HEK293 (cell line): Measurements from ENCODE around the gene STOX1.
"Not testable (repeated sequence)": the region's sequence is repeated elsewhere in the genome, so short reads cannot be mapped to it uniquely, and the experiment has no call there.

ENCODE experiments used
- PBX3 ChIP-seq: sonication (generic); formaldehyde crosslinking; IDR thresholded peaks from 2 replicates; pipeline ENCODE4 v1.8.1; 2022; ENCODE audit warnings: mild to moderate bottlenecking, moderate library complexity, missing genetic modification reagents
- REST ChIP-seq: fragments of 450-650 bp; formaldehyde crosslinking; IDR thresholded peaks from 2 replicates; pipeline ENCODE4 v1.5.1; 2016; ENCODE audit warnings: missing biosample characterization, missing genetic modification characterization
- ZBTB8A ChIP-seq: fragments of 450-650 bp; formaldehyde crosslinking; IDR thresholded peaks from 2 replicates; pipeline ENCODE4 v1.5.1; 2016; ENCODE audit warnings: missing biosample characterization, missing genetic modification characterization
- ZNF274 ChIP-seq, 2 experiments: fragments of 200-500 bp in 1 of 2; fragments of 450-650 bp in 1 of 2; sonication (Bioruptor generic) in 1 of 2; formaldehyde crosslinking in 1 of 2; IDR thresholded peaks; 2 replicates each; pipeline versions ENCODE4 v1.5.1 to v1.6.1; 2014 to 2016; ENCODE audit warnings: borderline replicate concordance in 1 of 2, inconsistent platforms in 1 of 2, low read length in 1 of 2, missing biosample characterization in 1 of 2, missing genetic modification characterization in 1 of 2
- ZNF549 ChIP-seq: fragments of 450-650 bp; IDR thresholded peaks from 2 replicates; pipeline ENCODE4 v1.5.1; 2018; ENCODE audit warnings: missing biosample characterization, missing genetic modification characterization, mild to moderate bottlenecking, inconsistent platforms, moderate library complexity
- ZNF629 ChIP-seq: fragments of 450-650 bp; formaldehyde crosslinking; IDR thresholded peaks from 2 replicates; pipeline ENCODE4 v1.5.1; 2017; ENCODE audit warnings: missing biosample characterization, missing genetic modification characterization
- TF ChIP-seq, protein P1 (sequence below): fragments of 450-650 bp; formaldehyde crosslinking; IDR thresholded peaks from 2 replicates; pipeline ENCODE4 v1.5.1; 2016; ENCODE audit warnings: missing biosample characterization, missing genetic modification characterization

DNA sequence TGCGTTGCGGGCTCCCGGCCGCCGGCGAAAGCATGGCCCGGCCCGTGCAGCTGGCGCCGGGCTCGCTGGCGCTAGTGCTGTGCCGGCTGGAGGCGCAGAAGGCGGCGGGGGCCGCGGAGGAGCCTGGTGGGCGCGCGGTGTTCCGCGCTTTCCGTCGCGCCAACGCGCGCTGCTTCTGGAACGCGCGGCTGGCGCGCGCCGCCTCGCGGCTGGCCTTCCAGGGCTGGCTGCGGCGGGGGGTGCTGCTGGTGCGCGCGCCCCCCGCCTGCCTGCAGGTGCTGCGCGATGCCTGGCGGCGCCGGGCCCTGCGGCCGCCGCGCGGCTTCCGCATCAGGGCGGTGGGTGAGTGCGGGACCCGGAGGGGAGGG lies 245 bp downstream of the STOX1 start:
- TF ChIP-seq, protein P1, sequence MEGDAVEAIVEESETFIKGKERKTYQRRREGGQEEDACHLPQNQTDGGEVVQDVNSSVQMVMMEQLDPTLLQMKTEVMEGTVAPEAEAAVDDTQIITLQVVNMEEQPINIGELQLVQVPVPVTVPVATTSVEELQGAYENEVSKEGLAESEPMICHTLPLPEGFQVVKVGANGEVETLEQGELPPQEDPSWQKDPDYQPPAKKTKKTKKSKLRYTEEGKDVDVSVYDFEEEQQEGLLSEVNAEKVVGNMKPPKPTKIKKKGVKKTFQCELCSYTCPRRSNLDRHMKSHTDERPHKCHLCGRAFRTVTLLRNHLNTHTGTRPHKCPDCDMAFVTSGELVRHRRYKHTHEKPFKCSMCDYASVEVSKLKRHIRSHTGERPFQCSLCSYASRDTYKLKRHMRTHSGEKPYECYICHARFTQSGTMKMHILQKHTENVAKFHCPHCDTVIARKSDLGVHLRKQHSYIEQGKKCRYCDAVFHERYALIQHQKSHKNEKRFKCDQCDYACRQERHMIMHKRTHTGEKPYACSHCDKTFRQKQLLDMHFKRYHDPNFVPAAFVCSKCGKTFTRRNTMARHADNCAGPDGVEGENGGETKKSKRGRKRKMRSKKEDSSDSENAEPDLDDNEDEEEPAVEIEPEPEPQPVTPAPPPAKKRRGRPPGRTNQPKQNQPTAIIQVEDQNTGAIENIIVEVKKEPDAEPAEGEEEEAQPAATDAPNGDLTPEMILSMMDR (tag by site-specific recombination): not testable (repeated sequence)
- not testable (repeated sequence) for TF ChIP-seq ZNF274 (IDR thresholded peaks at IDR 0.05; ENCODE audit: low read length); ZNF274 (tag by site-specific recombination; IDR thresholded peaks at IDR 0.05; ENCODE audit: borderline replicate concordance); ZNF549; REST; ZNF629 (tag by site-specific recombination); ZBTB8A (tag by site-specific recombination); PBX3 (CRISPR knock-in tag)
